Hepatocyte (in vitro differentiated cells): Measurements from ENCODE around the gene ZNF407.

Source experiments
- CTCF ChIP-seq: fragments of 200-600 bp; sonication (generic); IDR thresholded peaks from 2 replicates; pipeline ENCODE4 v1.5.1; 2016; ENCODE audit warnings: antibody characterized with exemption, mild to moderate bottlenecking; ENCODE audit not compliant: poor library complexity
- EZH2phosphoT487 ChIP-seq: fragments of 200-600 bp; sonication (generic); IDR thresholded peaks from one replicate; pipeline ENCODE4 v1.6.1; 2018; ENCODE audit warnings: antibody characterized with exemption, mild to moderate bottlenecking, low read depth, moderate library complexity; ENCODE audit not compliant: unreplicated experiment, severe bottlenecking

GRCh38 chr18:75070235-75070624 lies 472.6 kb downstream of the ZNF407 start:
- TF ChIP-seq CTCF (no peak), EZH2phosphoT487 (no peak)
